ENCODE measurements around the gene UFD1.

Gene UFD1

GRCh38 chr22:19400881-19401280, 78.1 kb downstream of the UFD1 start:
- no peak overlapping the region for H2AFZ ChIP-seq (ENCODE audit: low read depth, low read length)
- peaks cover 45% of the 10 kb centered on the region for H3K36me3 ChIP-seq (replicated peaks; ENCODE audit: low read depth, low read length)
- no peak overlapping the region for H3K27ac ChIP-seq (ENCODE audit: low read length)
- H3K27me3 ChIP-seq (ENCODE audit: low read depth, low read length): no peaks in the 10 kb centered on the region
- TF ChIP-seq EZH2phosphoT487 (IDR thresholded peaks at IDR 0.05; ENCODE audit: low read depth) (no peak), CTCF (IDR thresholded peaks at IDR 0.05; ENCODE audit: low read depth, low read length) (no peak)
- no peak overlapping the region for H3K4me3 ChIP-seq (ENCODE audit: low read length)
- no peaks in the 10 kb centered on the region for H4K20me1 ChIP-seq (ENCODE audit: insufficient read depth, low read length)
- peaks cover 8% of the 10 kb centered on the region for H3K4me1 ChIP-seq (ENCODE audit: low read length)
- H3K9me3 ChIP-seq (ENCODE audit: insufficient read depth, low read length): no peaks in the 10 kb centered on the region
- H3K79me2 ChIP-seq (ENCODE audit: low read length): no peaks in the 10 kb centered on the region
- H3K9ac ChIP-seq (ENCODE audit: low read length): no peak overlapping the region
- no peak overlapping the region for H3K4me2 ChIP-seq (ENCODE audit: low read length)
